ENCODE measurements around the gene DEPP1. TPM values are rescaled to one million over a fixed set of nuclear protein-coding genes. Genes with fewer than 3 reads are reported as not detected.

Gene DEPP1
- total and polyA plus RNA-seq, 2 donors (not counting 3 experiments of a cell fraction or from before 2014, with no cell fraction given), result 364 to 951 TPM

GRCh38 chr10:44984671-44985101 lies 6.1 kb upstream of the DEPP1 start:
- intact Hi-C loops (cut with micrococcal nuclease), result loop anchor here (1.0 kb wide), 1 partner anchor 12 kb away; no protein-coding TSS in a partner anchor
- DNase-seq (ENCODE audit: low read depth, low spot score) (no peak), FAIRE-seq (no peak)
- Histone ChIP-seq H3K9me1 (replicated peaks; ENCODE audit: control insufficient read depth, extremely low read depth, insufficient read depth, low read length) (no peaks in the 10 kb centered on the region), H3K4me2 (ENCODE audit: insufficient read depth, low read length) (no peak overlapping the region), H3K4me1 (ENCODE audit: control insufficient read depth, extremely low read depth, insufficient read depth, low read length) (peaks cover 41% of the 10 kb centered on the region), H3K36me3 (ENCODE audit: control insufficient read depth in 2 of 2, extremely low read depth in 1 of 2, insufficient read depth in 2 of 2, low read length in 2 of 2) (no peaks in the 10 kb centered on the region), H3K4me3 (replicated peaks in 1 of 3; ENCODE audit: insufficient read depth in 1 of 3, low read depth in 1 of 3, low read length in 3 of 3) (no peak overlapping the region), H2AFZ (ENCODE audit: low read depth, low read length) (no peak overlapping the region), H4K20me1 (replicated peaks; ENCODE audit: control insufficient read depth, extremely low read depth, insufficient read depth, low read length) (no peaks in the 10 kb centered on the region), H3K27ac (ENCODE audit: insufficient read depth, low read depth, low read length) (peak overlapping the region; percentile 53), H3K27me3 (ENCODE audit: control insufficient read depth in 2 of 2, insufficient read depth in 2 of 2, low read length in 2 of 2) (no peaks in the 10 kb centered on the region), H3K9ac (replicated peaks; ENCODE audit: extremely low read depth, insufficient read depth, low read length) (no peak overlapping the region), H3K79me2 (ENCODE audit: control insufficient read depth, insufficient read depth, low read length) (no peaks in the 10 kb centered on the region), H3K9me3 (replicated peaks; ENCODE audit: control insufficient read depth, insufficient read depth, low read length) (no peaks in the 10 kb centered on the region)
- TF ChIP-seq MAX (IDR thresholded peaks at IDR 0.05; ENCODE audit: insufficient read depth, insufficient read length) (no peak), CTCF (IDR thresholded peaks at IDR 0.05; ENCODE audit: extremely low read depth in 1 of 2, insufficient read depth in 1 of 2, low read depth in 1 of 2, low read length in 2 of 2) (no peak), MYC (IDR thresholded peaks at IDR 0.05; ENCODE audit: low read depth, low read length) (no peak), GATA2 (IDR thresholded peaks at IDR 0.05; ENCODE audit: insufficient read depth, insufficient read length, low read depth, low read length) (no peak), EZH2 (IDR thresholded peaks at IDR 0.05; ENCODE audit: borderline replicate concordance, low read depth, low read length, severe bottlenecking) (no peak), JUN (IDR thresholded peaks at IDR 0.05; ENCODE audit: borderline replicate concordance, insufficient read depth, insufficient read length, low read depth) (no peak), POLR2A (IDR thresholded peaks at IDR 0.05; ENCODE audit: low read depth, low read length) (no peak), FOS (IDR thresholded peaks at IDR 0.05; ENCODE audit: borderline replicate concordance, insufficient read depth, low read length) (no peak), POLR2AphosphoS5 (IDR thresholded peaks at IDR 0.05; ENCODE audit: insufficient read depth, low read depth, low read length) (no peak)
- BruUV-seq (replicated peaks), result TSS peak; percentile 51
- dilution Hi-C loops (cut with MboI; ENCODE audit: extremely low pct_ligation_motif_present, low sequenced_read_pairs), result no loop called here
- ChIA-PET CTCF (interaction anchor here (1.0 kb wide), 1 partner anchor 52 kb away, joined by 5 read pairs; no protein-coding TSS in a partner anchor), POLR2A (interaction anchor here (1.4 kb wide), 1 partner anchor 17 kb away, joined by 4 read pairs; no protein-coding TSS in a partner anchor)
